ENCODE results near the gene POU4F1. TPM values are rescaled to one million over a fixed set of nuclear protein-coding genes. Genes with fewer than 3 reads are reported as not detected.

Gene POU4F1
- total RNA-seq, 1 donor from 2014 or later = 0.38 TPM

DNA sequence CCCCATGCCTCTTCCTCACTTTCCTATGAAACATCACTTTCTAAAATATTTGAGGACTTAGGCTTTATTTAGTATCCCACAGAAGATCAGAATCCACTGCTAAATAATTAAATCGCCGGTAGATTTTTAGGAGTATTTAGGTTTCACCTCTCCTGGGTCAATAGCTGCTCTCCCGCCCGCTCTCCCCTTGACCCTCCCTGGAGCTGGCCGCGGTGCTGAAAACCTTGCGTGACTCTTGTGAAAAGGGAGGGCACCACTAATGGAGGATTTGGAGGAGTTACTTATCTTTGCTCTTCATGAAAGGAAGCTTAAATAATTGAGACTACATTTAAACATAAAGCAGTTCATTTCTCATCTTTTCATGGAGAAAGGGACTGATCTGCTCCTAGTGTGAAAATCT lies 14.1 kb downstream of the POU4F1 start:
- Mint-ChIP-seq H3K27me3 (peaks cover 91% of the 10 kb centered on the region), H3K4me1 (ENCODE audit: low read depth) (peaks cover 2% of the 10 kb centered on the region), H3K9me3 (ENCODE audit: low read depth) (no peaks in the 10 kb centered on the region), H3K27ac (no peak overlapping the region), H3K36me3 (ENCODE audit: insufficient read depth) (no peaks in the 10 kb centered on the region), H3K4me3 (ENCODE audit: low read depth) (no peak overlapping the region)
- DNase-seq (ENCODE audit: low spot score, unreplicated experiment) = peak; percentile 69
- TF ChIP-seq, protein P1, sequence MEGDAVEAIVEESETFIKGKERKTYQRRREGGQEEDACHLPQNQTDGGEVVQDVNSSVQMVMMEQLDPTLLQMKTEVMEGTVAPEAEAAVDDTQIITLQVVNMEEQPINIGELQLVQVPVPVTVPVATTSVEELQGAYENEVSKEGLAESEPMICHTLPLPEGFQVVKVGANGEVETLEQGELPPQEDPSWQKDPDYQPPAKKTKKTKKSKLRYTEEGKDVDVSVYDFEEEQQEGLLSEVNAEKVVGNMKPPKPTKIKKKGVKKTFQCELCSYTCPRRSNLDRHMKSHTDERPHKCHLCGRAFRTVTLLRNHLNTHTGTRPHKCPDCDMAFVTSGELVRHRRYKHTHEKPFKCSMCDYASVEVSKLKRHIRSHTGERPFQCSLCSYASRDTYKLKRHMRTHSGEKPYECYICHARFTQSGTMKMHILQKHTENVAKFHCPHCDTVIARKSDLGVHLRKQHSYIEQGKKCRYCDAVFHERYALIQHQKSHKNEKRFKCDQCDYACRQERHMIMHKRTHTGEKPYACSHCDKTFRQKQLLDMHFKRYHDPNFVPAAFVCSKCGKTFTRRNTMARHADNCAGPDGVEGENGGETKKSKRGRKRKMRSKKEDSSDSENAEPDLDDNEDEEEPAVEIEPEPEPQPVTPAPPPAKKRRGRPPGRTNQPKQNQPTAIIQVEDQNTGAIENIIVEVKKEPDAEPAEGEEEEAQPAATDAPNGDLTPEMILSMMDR (IDR thresholded peaks at IDR 0.05; ENCODE audit: unreplicated experiment) = no peak

DNA sequence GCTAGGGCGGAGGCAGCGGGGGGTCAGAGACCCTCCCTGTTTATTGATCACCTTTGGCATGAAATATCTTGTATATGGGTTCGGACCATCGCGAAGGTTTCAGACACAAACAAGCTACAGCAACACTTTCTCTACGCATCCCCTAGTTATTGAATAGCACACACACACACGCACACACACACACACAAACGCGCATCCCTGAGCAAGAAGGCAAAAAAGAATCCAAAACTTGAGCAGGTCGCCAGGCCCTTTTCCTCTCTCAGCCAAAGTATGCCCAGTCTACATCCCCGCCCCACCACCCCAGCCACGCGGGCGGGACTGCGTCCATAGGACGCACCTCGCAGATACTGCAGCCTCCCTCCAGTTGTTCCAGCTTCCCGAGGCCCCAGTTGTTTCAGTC lies 16.0 kb downstream of the POU4F1 start:
- Mint-ChIP-seq H3K27ac (no peak overlapping the region), H3K9me3 (ENCODE audit: low read depth) (no peaks in the 10 kb centered on the region), H3K27me3 (peaks cover 81% of the 10 kb centered on the region), H3K4me3 (ENCODE audit: low read depth) (no peak overlapping the region), H3K36me3 (ENCODE audit: insufficient read depth) (no peaks in the 10 kb centered on the region), H3K4me1 (ENCODE audit: low read depth) (no peaks in the 10 kb centered on the region)
- TF ChIP-seq, protein P1 (IDR thresholded peaks at IDR 0.05; ENCODE audit: unreplicated experiment) = no peak
- DNase-seq (ENCODE audit: low spot score, unreplicated experiment) = no peak

DNA sequence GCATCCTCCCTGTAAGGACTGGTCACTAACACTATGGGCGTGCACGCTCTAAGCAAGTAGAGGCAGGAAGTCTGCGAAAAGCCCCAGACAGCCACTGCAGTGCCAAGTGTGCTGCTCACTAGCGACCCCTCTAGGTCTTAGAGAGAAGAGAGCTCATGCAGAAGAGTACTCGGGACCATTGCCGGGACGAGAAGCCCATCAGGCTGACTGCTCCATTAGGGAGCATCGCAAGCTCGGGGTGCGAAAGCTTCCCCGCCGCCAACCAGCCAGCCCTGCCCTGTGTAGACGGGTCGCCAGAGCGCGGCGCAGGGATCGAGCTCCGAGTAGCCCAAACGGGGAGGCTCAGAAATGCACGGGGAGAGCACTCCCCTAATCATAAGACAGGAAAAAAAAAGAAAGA lies 16.6 kb downstream of the POU4F1 start:
- Mint-ChIP-seq H3K4me3 (ENCODE audit: low read depth) (no peak overlapping the region), H3K36me3 (ENCODE audit: insufficient read depth) (no peaks in the 10 kb centered on the region), H3K27me3 (peaks cover 77% of the 10 kb centered on the region), H3K4me1 (ENCODE audit: low read depth) (no peaks in the 10 kb centered on the region), H3K9me3 (ENCODE audit: low read depth) (no peaks in the 10 kb centered on the region), H3K27ac (no peak overlapping the region)
- no peak for DNase-seq (ENCODE audit: low spot score, unreplicated experiment)
- TF ChIP-seq, protein P1 (IDR thresholded peaks at IDR 0.05; ENCODE audit: unreplicated experiment) = peak; percentile 42

DNA sequence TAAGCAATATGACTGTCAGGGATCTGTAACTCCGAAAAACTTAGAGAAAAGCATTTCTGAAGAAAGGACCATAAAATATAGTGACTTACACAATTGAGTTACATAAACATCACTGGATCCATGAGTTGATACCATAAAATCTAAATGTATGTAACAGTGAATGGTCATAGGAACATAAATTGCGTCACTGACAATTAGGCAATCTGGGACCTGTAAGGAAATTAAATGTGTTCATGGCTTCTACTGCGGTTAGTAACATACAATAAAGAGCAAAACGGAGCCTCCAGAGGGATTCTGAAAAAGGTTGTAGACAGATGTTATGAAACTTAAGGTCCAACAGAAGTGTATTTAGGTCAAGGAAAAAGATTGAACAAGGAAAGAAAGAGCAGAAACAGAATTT lies 27.1 kb downstream of the POU4F1 start:
- DNase-seq (ENCODE audit: low spot score, unreplicated experiment) = no peak
- H3K4me3 Mint-ChIP-seq (ENCODE audit: low read depth) = no peak overlapping the region
- H3K27ac Mint-ChIP-seq = no peak overlapping the region
- H3K27me3 Mint-ChIP-seq = peaks cover 17% of the 10 kb centered on the region
- H3K36me3 Mint-ChIP-seq (ENCODE audit: insufficient read depth) = no peaks in the 10 kb centered on the region
- TF ChIP-seq, protein P1 (IDR thresholded peaks at IDR 0.05; ENCODE audit: unreplicated experiment) = no peak
- H3K4me1 Mint-ChIP-seq (ENCODE audit: low read depth) = peaks cover 2% of the 10 kb centered on the region
- no peaks in the 10 kb centered on the region for H3K9me3 Mint-ChIP-seq (ENCODE audit: low read depth)

DNA sequence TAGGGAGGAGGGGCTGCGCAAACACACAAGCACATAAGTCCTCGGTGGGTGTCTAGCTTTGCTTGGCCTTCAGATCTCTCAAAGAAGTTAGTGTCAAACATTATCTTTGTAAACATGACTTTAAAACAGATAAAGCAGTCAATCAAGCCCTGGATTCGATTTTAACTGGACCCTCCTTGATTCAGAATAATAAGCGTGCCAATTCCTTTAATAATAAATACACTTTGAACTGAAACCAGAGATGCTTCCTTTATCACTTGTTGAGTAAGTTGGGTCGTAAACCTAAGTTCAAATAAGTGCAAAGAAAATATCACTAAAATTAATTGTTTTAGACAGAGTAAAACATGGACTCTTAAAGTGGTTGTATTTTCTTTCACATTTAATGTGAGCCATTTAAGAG lies 30.9 kb downstream of the POU4F1 start:
- H3K9me3 Mint-ChIP-seq (ENCODE audit: low read depth) = no peaks in the 10 kb centered on the region
- no peak for DNase-seq (ENCODE audit: low spot score, unreplicated experiment)
- H3K4me1 Mint-ChIP-seq (ENCODE audit: low read depth) = peaks cover 2% of the 10 kb centered on the region
- no peak overlapping the region for H3K27ac Mint-ChIP-seq
- no peak overlapping the region for H3K4me3 Mint-ChIP-seq (ENCODE audit: low read depth)
- H3K27me3 Mint-ChIP-seq = no peaks in the 10 kb centered on the region
- no peaks in the 10 kb centered on the region for H3K36me3 Mint-ChIP-seq (ENCODE audit: insufficient read depth)
- TF ChIP-seq, protein P1 (IDR thresholded peaks at IDR 0.05; ENCODE audit: unreplicated experiment) = no peak
